HG03196 (cell line): ENCODE measurements around the gene SBDS.
"Not testable (repeated sequence)": the region's sequence is repeated elsewhere in the genome, so short reads cannot be mapped to it uniquely, and the experiment has no call there.

Experiments used
- ATAC-seq: cut with Tn5 transposase; IDR thresholded peaks from one replicate; pipeline ENCODE4 v1.9.1; 2021; ENCODE audit not compliant: unreplicated experiment

The SBDS gene

DNA sequence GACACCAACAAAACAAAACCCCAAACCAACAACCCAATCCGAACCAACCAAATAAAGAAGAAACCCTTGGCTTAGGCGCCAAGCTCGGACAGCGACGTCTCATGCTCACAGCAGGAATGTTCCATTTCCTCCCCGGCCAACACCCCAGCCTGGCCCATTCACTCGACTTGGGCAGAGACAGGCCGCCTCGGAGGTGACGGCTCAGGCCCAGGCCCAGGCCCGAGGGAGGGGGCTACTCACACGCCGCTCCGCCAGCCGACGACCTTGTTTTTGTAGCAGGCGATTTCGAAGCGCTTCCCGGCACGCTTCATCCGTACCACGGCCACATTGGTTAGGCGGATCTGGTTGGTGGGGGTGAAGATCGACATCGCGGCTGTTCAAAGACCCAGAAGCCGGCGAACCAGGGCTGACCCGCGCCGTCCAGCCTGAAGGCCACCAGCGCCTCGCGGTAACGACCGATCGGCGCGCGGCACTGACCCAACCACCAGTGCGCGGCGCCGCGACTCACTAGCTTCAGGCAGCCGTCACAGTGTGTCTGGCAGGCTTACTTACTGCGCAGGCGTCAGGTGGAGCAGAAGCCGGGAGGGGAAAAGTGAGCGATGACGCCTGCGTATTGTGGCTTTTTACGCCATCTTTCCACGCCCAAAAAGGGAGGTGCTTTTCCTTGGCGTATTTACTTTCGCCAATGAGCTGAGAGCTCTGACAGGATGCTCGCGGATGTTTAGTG is at the start of gene SBDS:
SBDS (minus strand) TSS at position 537 of the 727 bp plus-strand sequence; CDS start at position 368, 169 bp downstream.
- peak; percentile 66 for ATAC-seq

DNA sequence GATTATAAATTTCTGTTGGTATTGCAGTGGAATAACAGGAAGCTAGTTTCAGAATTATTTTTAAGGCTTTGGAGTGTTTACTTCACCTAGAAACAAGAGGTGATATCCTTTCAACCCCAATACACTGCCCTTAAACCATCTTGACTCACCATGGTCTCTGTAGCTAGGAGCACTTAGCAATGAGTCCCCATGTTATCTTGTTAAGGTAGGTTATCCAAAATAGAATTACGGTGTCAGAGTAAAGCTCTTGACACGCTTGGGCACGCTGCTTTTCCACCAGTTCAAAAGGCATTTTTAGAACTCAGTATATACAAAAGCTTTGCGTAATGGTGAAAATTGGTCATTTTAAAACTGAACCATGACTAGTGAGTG is 48.2 kb upstream of the SBDS start:
- not testable (repeated sequence) for ATAC-seq

DNA sequence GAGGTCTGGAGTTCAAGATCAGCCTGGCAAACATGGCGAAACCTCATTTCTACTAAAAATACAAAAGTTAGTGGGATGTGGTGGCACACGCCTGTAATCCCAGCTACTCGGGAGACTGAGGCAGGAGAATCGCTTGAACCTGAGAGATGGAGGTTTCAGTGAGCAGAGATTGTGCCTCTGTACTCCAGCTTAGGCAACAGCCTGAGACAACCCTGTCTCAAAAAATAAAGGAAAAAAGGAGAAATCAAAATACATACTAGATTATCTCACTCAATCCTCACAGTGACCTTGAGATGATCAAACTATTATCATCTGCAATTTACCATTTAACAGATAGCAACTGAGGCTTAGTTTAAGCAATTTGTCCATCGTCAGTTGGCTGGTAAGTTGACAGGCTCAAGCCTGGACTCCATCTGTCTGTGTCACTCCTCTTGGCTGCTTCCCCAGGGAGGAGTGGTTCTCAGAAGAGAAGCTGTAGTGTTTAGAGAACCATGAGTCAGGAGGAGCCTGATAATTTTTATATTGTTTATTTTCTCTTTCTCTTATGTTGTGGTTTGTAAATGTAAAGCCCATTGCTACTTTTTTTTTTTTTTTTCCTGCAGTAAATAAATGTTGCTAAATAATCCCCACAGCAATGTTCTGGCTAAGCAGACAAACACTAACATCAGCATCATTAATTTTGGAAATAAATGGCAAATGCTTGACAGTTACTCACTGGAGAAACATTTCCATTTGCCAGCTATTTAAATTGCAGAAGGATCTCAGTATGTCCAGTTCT is 47.6 kb upstream of the SBDS start:
- not testable (repeated sequence) for ATAC-seq

DNA sequence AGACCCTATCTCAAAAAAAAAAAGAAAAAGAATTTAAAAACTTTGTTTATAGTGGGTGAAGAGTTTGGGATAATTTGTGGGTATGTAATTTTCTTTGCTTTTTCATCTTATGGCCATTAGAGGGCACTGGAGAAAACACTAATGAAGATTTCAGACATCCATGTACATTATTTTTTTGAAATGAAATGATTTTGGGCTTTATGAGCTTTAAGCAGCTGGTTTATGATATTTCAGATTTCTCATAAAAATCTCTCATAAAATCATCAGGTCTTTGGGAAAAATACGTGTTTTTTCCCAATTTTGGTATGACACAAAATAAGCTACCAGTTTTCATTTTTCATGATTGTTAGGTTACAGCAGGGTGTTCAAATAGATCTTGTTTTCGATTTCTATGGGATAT is 45.4 kb upstream of the SBDS start:
- not testable (repeated sequence) for ATAC-seq

DNA sequence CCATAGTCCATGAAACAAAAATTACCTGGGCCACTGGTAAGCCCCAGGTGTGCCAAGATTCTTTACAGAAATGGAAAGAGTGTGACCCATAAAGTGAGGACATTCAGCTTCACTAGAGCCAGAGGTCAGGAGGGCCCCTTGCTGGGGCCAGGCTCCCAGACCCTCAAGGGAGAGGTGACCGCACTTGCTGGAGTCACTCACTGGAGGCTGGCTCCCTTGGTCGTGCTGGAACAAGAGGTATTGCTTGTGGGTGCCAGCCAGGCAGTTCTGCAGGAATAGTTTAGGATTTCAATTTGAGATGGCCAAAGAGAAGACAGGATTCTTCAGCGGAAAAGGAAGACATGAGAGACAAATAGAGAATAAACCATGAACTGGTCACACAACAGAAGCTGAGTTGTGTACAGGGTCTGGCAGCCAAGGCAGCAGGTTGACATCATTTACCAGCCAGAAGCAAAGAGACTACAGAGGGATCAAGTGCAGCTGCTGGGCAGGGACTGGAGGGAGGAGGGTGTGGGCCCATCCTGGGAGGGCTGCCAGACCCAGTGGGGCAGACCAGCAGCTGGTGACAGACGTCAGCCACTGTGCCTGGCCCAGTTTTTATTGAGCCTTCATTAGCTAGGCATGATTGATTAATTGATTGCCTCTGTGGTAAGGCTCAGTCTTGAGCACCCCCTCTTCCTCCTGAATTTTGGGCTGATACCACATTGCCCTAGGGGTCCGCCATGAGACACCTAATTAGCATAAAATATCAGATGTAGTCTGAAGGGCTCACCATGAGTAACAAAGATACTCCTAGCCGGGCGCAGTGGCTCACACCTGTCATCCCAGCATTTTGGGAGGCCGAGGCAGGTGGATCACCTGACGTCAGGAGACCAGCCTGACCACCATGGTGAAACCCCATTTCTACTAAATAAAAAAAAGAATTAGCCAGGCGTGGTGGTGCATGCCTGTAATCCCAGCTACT is 41.3 kb upstream of the SBDS start:
- not testable (repeated sequence) for ATAC-seq

DNA sequence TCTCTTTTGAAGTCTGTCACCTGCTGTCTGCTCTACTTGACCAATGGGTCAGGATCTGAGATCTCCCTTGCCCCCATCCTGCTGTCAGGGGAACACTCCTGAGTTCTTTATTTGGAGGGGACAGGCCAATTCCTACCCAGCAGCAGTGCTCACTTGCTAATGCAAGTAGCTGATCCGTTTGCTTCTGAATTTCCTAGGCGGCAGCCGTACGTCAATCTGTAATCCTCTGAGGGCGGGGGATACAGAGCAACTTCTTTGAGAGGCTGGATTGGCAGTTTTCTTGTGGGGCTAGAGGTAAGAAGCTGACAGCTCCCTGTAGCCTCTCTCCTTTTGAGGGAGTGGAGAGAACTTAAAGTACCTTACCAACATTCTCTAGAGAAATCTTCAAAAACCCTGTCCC is 37.9 kb upstream of the SBDS start:
- no peak for ATAC-seq

DNA sequence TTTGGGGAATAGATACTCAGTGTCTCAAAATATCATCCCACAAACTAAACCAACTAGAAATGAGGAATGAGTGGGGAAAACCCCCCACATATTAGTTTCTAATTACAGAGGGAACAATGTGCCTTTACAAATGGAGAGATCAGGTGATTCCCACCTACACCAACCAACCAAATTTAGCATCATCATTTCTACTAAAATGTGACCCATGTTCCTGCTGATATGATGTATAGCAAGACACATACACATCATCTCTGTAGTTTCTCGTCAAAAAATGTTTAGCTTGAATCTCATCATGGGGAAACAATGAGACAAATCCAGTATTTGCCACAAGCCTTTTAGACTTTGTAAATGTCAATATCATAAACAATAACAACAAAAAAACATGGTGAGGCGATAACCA is 36.3 kb upstream of the SBDS start:
- ATAC-seq, result not testable (repeated sequence)

DNA sequence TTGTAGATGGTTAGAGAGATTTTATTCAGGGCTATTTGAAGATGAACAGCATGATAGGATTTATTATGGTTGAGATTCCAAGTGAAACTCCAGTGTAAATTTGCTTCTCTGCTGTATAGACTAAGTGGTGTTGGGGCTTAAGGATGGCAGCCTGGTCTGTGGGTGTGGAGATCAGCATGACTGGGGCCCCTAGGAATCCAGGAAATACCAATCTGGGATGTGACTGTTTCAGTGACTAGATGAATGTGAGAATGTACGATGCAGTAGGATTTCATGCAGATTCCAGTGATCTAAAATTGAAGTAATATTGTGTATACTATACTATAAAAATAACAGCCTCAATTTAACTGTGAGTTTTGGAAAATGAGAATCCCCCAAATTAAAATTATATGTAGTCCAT is 30.1 kb upstream of the SBDS start:
- not testable (repeated sequence) for ATAC-seq

DNA sequence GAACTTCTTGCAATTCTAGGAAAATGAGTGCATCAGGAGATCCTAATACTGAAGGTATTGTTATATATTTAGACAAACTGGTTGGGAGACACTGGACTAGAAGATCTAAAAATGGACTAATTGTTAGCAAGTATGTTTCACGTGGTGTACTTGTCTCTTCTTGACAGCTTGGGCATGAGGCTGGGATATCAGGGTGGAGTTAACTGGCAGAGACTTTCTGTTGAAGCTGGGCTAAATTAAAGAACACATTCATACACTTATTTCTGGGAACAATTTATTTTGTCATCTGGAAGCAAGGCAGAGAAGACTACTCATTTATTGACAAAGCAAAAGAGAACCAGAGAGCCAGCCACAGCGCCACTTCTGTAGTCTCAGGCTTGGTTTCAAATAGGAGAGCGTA is 27.1 kb upstream of the SBDS start:
- ATAC-seq, result no peak

DNA sequence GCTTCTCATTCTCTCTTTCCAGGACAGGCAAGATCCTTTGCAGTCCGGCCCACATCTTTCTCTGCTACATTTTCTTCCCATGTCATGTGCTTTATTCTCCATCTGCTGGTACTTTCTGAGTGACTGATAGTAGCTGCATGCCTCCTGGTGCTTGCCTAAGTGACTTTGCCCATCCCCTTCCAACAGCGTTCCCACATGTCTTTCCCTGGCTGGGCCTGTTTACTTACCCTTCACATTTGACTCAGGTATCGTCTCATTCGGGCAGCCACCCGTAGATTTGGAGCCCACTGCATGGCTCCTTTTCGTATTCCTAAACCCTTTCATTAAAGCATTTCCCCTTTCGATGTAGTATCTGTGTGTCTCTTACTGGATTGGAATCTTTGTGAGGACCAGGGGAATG is 25.9 kb upstream of the SBDS start:
- ATAC-seq, result no peak

DNA sequence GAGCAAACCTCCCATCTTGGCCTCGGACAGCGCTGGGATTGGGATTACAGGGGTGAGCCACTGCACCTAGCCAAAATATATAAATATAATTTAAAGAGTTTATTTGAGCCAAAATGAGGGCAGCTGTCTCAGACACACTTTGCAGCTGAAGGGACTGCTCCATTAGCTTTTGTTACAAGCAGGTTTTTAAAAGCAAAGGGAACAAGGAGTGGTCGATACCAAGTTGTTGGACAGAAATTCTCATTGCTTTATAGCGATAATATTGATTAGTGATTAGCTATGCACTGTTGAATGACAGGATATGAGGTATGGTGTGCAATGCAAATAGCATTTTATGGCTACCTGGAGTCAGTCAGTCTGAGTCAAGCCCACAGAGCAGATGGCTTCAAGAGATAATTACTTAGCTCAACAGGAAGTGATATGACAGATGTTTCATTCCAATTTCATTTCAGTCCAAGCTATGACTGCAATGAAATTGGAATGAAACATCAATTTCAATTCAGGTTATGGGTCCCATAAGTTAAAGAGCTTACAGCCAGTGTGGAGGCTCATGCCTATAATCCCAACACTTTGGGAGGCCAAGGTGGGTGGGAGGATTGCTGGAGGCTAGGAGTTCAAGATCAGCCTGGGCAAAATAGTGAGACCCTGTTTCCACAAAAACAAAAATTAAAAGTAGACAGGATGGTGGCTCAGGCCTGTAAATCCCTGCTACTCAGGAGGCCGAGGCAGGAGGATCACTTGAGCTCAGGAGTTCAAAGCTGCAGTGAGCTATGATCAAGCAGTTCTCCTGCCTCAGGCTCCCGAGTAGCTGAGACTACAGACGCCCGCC is 24.4 kb upstream of the SBDS start:
- ATAC-seq, result no peak

DNA sequence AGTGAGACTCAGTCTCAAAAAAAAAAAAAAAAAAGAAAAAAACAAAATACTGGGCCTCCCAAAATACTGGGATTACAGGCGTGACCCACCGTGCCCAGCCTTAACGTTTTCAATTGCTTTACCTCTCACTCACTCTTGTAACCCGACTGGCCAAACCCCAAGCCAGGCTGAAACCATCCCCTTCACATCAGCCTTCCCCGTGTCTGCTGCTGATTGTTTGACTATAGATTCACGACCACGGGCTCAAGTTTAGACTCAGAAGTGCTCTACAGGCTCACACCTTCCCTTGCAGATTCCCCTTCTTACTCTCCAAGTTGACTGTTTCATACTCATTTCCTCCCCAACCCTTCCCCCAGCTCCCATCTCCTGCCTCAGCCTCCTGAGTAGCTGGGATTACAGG is 23.6 kb upstream of the SBDS start:
- ATAC-seq, result no peak

DNA sequence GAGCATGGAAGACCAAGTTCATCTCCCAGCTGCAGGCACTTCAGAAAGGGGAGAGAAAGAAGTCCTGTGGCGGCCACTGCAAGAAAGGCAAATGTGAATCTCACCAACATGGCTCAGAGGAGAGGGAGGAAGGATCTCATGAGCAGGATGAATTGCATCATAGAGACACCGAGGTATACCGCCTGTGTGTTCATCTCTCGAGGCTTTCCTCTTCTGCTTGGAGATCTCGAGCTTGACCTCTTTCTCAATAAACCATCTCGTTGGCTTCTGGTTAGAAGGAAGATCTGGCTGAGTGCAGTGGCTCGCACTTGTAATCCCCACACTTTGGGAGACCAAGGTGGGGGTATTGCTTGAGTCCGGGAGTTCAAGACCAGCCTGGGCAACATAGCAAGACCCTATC is 22.6 kb upstream of the SBDS start:
- ATAC-seq, result not testable (repeated sequence)

DNA sequence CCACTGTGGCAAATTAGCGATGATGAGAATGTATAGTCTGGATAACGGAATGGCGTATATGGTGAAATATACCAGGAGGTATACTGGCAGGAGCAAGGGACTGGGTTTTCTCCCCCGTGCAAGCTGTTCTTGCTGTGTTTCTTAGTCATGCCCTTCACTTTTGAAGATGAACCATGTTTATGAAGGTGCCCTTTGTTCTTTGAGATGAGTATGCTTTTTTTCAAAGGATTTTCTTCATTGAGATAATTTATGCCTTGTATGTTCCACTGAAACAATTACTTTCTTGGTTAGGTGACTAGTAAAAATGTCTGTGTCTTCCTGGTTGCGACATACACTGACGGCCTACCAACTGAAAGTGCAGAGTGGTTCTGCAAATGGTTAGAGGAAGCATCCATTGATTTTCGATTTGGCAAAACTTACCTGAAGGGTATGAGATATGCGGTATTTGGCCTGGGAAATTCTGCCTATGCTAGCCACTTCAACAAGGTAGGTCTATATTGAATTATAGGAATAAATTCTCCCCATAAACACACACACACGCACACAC is 18.8 kb upstream of the SBDS start:
- ATAC-seq, result not testable (repeated sequence)

DNA sequence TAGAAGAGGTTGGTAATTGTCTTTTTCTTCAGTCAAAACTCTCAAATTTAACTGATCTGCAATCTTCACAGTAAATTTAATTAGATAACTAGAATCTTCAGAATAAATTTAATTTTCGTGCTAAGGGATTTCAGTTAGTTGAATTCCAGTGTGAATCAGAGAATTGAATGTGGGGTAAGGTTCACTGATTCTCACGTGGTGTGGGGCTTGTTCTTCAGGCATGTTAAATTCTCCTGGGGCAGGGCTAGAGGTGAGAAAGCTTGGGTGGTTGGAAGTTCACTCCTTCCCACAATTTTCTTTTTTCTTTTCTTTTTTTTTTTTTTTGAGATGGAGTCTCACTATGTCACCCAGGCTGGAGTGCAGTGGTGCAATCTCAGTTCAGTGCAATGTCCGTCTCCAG is 14.3 kb upstream of the SBDS start:
- ATAC-seq, result not testable (repeated sequence)

DNA sequence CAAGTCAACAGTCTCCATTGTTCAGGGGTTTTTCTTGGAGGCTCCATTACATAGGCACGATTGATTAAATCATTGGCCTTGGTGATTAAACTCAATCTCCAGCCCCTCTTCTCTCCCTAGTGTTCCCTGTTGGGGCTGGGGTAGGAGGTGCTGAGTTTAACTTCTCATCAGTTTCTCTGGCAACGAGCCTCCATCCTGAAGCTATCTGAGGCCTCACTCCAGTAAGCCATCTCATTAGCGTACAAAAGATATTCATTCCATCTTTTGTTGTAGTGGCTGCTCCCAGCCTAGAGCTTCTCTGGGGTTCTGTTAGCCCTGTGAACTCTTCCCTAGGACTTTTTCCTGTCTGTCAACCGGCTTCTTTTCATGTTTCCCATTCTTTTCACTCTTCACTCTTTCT is 12.9 kb upstream of the SBDS start:
- ATAC-seq, result no peak

DNA sequence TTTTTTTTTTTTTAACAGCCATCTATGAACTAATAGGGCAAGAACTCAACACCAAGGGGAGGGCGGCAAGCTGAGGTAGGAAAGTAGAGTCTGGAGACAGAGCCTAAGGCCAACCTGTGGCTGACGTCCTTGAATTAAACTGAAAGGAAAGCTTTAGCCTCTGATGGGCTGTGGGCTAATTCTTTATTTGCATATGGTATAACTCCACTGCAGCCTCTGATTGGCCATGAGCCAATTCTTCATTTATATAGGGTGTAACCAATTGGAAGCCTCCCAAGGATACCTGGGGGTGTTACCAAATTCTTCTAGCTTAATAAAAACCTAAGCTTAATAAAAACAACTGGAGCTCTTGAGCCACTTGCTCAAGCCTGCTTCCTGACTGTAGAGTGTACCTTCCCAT is 11.6 kb upstream of the SBDS start:
- ATAC-seq, result no peak

DNA sequence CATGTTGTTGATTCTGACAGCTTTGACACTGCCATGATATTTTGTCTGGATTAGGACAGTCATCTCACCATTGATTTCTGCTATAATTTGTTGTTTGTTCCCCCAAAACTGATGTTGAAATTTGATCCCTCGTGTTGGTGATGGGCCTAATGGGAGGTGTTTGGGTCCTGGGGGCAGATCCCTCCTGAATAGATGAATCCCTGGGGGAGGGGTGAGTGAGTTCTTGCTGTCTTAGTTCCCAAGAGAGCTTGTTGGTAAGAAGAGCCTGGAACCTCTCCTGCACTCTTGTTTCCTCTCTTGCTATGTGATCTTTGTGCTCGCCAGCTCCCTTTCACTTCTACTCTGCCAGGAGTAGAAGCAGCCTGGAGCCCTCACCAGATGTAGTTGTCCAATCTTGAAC is 8.8 kb upstream of the SBDS start:
- not testable (repeated sequence) for ATAC-seq

DNA sequence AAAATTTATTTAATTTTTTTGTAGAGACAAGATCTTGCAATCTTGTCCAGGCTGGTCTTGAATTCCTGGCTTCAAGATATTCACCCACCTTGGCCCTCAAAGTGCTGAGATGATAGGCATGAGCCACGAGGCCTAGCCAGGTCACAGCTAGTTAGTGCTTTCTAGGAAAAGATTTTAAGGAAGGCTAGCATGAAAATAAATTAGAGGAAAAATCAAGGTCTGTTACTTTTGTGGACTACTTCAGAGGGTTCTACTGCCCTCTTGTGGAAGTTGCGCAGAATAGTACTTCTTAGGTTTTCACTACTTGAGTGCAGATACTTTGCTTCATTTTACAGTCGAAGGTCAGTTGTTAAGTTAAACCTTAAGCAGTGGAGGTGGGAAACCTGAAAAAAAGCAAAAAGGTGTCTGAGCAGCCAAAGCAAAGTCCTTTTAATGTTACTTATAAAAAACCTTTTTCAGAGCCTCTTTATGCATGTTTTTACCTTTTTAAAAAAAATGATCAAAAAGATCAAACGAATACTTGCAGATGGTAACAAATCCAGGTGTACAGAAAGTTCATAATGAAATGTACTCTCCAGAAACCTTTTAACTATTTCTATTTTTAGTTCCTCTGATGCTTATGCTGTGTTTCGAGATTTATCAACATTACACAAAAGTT is 5.3 kb upstream of the SBDS start:
- not testable (repeated sequence) for ATAC-seq
